Measurements from ENCODE around the gene LGR6.
A peak's percentile ranks its signal among the peaks of the same experiment; 100 is the strongest.
"Not testable (repeated sequence)": the region's sequence is repeated elsewhere in the genome, so short reads cannot be mapped to it uniquely, and the experiment has no call there.

LGR6 gene

DNA sequence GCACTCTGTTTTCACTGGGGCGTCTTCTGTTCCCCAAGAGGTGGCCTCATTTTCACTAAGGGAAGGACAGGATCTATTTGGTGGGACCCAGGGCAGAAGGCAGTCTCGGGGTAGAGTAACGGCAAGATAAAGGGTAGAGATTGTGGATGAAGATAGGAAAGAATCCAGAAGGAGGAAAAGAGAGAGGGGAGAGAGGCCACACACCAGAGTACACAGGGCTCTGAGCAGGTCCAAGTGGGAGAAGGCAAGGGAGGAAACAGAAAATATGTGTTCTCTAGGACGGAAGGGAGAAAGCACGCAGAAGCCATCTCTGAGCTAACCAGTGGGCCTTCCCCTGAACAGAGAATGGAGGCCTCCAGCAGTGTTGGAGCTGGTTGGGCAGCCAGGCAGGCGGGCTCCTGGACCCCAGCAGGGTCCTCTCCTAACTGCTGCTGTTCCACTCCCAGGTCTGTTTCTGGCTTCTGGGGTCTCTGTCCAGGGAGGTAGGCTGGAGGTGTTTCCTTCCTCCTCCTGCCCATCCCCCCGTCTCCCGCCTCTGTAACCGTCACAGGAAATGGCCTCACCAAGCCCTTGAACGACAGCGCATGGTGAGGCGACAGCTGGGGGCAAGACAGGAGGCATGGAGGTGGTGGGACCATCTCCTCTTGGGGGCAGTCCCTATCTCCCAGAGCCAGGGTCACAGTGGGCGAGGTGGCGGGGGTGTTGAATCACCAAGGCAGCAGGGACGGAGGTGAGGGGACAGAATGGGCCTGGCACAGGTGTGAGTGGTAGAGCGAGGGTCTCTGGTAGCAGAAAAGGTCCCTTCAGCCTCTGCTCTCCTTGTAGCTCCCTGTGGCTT lies 33.8 kb upstream of the LGR6 start:
- no peak for DNase-seq

DNA sequence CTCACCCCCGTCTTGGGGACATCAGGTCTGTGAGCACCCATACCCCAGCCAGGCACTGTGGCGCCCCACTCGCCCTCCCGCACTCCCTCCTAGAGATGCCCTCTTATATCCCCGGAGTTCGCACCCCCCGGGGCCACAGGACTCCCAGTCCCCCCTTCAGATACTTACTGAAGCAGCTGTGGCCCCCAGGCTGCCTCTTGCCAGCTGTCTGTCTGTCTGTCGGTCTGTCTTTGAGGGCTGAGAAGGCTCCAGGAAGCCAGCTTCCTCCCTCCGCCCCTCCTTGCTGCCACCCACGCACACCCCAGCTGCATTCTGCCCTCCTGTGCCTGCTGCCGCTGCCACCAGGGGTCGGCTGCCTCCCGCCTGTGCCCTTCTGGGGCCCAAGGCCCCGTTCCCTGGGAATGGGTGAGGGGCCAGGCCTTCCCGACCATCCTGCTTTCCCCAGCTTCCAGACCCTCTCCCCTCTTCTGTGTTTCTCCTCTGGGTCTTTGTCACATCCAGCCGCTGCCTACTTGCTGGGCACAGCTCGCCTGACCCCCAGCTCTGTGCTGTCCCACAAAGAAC lies 33.1 kb upstream of the LGR6 start, which contains the start of gene PTPN7:
Gene PTPN7, minus strand, starts transcription at position 226 of the 564 bp plus-strand sequence. CDS start 1,200 bp downstream, outside the sequence.
- DNase-seq = no peak

DNA sequence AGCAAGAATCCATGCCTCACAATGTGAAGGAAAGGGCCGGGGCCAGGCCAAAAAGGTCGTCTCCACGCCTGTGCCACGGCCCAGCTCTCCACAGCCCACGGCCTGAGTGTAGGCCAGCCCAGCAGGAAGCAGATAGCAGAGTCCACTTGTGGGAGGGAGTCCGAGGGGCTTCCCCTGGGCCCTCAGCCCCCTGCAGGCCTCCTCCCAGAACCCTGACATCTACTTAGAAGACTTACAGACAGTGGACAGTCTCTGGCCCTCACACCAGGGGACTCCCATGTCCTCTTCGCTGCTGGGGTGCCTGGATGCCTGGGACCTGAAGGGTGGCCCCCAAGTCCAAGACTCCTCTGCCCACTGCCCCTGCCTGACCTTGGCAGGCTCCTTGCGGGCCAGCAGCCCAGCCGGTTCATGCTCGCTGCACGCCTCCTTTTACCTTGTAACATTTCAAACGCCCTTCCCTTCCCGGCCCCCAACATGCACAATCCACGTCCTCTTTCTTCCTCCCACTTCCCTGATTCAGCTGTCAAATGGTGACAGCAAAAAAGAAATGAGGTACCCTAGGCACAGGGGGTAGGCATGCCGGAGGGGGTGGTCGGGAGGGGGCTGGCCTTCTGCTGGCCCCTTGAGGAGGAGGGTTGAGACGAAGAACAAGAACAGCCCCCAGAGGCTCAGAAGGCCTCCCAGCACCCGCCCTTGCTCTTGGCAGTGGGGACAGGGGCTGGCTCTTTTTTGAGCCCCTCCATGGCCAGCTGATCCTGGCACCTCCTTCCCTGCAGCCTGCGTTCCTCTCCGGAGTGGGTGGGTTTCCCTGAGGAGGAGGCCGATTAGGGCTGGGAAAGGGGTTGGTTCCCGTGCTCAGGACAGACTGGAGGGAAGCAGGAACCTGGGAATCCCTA lies 32.2 kb upstream of the LGR6 start:
- DNase-seq = no peak

GRCh38 chr1:202162047-202162417 lies 31.6 kb upstream of the LGR6 start:
- DNase-seq = no peak

DNA sequence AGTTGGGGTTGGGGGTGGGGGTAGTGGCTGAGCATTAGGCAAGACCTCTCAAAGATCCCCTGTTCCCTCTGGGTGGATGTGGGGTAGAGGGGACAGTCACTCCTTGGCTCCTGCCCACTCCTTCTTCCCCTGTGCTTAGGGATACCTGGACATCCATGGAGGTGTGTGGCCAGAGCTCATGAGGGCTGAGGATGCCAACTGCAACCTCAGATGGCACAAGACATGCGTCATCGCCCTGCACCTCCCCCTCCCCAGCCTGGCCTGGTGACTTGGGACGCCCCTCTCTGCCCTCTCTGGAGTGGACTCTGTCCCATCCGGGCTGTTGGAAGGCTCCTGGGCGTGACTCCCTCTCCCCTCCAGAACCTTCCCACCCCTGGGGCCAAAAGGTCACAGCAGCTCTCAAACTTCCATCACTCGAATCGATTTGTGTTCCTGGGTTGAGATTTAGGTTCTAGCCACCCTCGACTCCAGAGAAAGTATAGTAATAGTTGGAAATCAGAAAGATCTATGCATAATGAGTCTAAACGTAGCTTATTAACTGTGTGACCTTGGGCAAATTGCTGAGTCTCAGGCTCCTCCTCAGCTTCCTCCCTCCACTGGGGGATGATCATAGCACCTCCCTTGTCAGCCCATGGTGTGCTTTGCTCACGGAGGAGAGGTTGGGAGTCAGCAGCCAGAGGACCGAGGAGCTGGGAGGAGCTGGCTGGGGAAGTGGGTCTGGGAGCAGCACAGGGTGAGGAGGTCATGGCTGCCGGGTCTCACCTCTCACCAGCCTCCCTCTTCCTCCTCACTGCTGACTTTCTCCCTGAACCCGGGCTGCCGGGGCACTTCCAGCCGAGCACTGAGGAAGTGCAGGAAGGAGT lies 30.9 kb upstream of the LGR6 start:
- DNase-seq = no peak

- DNase-seq = no peak
Observed at GRCh38 chr1:202163281-202164270, 30.0 kb upstream of the LGR6 start.

DNA sequence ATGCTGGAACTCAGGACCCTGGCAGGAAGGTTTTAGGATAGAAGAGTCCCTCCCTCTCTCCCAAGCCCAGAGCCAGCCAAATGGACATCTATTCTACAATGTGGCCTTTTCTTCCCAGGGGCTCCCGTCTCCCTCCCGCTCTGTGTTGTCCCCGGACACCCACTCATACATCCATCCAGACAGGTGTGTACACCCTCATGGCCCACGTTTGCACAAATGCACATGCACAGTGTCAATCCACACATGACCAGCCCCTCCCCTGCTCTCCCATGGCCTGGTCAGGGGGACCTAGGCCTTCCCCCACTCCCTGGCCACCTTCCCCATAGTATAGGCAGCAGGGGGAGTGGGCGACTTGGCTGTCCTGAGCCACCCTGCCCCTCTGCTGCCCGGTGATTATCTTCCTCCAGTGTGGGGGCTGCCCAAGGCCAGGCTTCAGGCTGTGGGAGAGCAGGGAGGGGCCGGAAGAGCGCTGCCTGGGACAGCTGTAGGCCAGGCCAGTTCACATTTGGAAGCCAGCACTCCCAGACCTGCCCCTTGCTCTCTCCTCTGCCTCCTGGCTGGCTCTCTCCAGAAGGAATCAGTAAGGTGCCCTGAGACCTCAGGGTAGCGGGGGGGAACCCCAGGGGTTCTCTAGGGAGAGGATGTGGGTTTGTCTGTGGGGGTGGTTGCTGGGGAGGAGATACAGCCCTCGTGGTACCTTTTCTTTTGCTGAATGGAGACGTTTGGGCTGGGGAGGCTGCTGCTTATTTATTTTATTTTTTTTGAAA lies 29.1 kb upstream of the LGR6 start:
- DNase-seq = no peak

DNA sequence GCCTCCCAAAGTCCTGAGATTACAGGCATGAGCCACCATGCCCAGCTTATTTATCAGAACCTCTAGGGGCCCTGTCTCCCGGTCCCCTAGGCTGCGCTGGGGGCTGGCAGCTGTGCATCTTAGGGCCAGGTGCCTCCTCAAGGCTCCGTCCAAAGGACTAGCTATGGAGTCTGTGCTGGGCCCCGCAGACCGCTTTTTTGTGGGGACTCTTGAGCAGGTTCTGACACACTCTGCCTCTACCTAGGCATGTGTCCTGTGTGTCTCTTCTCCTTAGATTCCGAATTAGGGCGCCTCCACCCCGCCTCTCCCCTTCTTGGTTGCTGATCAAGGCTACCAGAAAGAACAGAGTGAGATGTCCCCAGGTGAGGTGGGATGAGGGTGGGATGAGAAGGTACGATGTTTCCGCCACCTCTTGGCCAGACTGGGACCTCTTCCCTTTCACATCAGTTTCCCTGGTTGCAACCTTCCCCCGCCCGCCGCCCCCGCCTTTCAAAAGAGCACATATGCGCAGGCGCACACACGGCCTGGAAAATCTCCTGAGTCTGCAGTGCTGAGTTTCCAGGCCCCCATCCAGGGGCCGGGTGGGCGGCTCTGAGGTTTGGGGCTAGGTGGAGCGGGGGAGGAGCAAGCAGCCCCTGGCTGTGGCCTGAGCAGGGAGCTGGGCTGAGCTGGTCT lies 28.2 kb upstream of the LGR6 start:
- no peak for DNase-seq

DNA sequence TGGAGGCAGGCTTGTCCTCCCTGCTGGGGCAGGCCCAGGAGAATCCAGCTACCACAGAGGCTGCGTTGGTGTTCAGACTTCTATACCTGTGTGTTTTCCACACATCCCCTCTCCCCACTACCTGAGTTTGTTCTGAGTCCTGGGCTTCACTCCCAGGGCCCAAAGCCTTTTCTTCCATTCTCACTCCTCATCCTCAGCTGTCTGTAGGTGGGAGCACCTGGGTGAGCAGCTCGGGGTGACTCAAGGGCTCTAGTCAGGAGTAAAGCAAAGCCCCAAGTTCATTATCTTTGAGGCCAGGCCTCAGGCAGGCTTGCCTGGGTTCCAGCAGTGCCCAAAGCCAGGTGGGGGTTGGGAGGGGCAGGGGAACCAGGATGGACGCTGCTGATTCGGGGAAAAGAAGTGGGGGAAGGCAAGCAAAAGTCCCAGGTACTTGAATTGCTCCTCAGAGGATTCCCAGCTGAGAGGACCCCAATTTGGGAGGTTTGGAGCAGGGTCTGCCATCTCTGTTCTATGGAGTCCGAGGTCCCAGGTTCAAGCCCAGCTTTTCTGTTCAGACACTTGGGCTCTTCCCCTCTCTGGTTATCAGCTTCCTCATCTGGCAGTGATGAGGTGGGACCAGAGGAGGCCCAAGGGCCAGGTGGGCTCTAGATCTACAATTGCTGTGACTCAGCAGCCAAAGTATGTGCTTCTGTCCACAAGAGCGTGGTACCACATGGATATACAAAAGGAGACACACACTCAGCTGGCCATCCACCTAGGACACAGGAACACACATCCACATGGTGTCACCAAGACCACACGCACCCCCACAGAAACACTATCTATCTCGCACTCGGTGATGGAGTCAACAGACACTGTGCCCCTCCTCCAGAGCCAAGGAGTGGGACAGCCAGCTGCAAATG lies 27.4 kb upstream of the LGR6 start:
- DNase-seq = no peak

- DNase-seq = not testable (repeated sequence)
Observed at GRCh38 chr1:202167054-202167453, 26.5 kb upstream of the LGR6 start.

DNA sequence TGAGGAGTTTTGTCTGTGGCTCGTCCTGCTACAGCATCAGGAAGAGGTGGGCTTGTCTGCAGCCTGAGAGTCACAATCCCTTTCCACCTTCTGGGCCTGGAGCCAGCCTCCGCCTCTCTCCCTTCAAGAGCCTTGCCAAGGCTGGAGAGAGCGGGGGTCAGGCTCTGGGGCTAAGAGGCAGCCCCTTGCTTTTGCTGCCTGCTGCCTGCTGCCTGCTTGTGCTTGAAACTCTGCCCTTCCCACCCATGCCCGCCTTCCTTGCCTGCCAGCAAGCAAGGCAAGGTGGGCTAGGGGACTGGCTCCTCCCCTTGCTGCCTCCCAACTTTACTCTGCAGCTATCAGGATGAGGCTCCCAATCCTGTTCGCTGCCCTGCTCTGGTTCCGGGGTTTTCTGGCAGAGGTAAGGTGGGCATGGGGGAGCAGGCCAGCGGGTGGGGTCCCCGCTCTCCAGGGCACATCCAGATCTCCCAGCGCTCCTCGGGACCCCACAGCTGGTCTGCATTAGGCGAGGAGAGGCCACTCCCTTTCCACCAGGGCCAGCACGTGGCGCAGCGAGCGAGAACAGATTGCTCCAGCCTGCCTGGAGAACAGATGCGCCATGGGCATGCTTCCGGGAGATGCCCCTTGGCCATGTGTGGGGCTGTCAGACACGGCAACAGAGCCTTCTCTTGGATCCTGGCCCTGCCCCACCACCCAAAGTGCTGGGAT lies 25.7 kb upstream of the LGR6 start:
- peak; percentile 38 for DNase-seq

DNA sequence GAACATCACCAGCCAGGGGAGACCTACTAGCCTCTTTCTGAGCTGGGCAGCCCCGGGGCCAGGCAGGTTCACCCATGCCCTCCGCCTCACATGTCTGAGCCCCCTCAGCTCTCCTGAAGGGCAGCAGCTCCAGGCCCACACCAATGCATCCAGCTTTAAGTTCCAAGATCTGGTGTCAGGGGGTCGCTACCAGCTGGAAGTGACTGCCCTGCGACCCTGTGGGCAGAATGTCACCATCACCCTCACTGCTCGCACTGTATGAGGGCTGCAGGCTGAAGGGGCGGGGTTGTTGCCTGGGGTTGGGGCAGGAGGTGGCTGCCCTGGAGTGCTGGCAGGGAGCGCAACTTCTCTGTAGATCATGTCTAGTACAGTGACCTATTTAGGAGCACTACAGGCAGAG lies 24.7 kb upstream of the LGR6 start:
- DNase-seq = no peak

DNA sequence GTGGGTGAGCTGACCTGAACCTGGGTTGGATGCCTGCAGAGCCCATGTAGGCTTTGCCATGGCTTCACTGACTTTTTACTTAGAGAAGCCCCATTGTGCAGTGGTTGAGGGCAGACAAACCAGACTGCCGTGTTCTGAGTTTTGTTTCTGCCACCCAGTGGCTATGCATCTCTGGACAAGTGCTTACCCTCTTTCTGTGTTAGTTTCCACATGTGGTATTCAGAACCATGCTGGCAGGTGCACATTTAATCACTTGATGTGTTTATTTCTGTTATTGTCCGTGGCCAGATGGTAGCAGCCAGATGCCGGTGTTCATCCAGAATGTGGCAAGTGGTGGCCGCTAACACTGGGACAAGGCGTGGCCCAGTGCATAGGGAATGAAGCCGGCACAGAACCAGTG lies 22.9 kb upstream of the LGR6 start:
- DNase-seq = no peak

DNA sequence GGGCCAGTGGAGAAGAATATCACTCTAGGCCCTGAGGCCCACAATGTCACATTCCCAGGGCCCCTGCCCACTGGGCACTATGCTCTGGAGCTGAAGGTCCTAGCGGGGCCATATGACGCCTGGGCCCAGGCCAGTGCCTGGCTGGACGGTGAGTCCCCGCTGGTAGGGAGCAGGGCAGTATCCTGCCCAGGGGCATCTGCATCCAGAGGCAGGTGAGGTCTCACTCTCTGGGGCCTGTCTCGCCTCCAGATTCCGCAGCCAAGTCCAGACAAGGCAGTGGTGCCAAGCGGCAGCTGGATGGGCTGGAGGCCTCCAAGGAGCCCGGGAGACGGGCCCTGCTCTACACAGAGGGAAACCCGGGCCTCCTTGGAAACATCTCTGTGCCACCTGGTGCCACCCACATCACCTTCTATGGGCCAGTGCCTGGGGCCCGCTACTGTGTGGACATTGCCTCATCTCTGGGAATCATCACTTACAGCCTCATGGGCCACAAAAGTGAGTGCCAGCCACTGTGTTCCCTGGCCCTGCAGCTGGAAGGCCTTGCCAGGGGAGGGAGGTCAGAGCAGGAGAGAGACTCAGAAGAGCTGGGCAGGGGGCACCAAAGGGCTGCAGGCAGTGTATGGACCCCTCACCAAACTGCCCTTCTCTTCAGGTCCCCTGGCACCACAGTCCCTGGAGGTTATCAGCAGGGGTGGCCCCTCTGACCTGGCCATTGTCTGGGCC lies 22.1 kb upstream of the LGR6 start:
- DNase-seq = no peak

DNA sequence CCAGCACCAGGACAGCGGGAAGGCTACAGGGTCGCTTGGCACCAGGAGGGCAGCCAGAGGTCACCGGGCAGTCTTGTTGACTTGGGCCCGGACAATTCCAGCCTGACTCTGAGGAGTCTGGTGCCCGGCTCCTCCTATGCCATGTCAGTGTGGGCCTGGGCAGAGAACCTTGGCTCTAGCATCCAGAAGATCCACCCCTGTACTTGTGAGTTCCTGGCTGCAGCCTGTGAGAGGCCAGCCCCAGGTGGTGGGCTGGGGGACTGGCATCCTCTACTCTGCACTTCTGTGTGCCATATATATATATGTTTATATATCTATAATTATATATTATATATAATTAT lies 21.6 kb upstream of the LGR6 start:
- DNase-seq = no peak

- DNase-seq = no peak
Observed at GRCh38 chr1:202173993-202174392, 19.6 kb upstream of the LGR6 start.
